K562 (cell line): ENCODE measurements around the gene NOL12. TPM values are rescaled to one million over a fixed set of nuclear protein-coding genes. Genes with fewer than 3 reads are reported as not detected.
A peak's percentile ranks its signal among the peaks of the same experiment; 100 is the strongest.

Source experiments
- ATAC-seq: fragments of 200-7000 bp; cut with Tn5 transposase; 3 replicates; pipeline ENCODE4 v1.9.1; 2020; ENCODE audit warnings: moderate library complexity
- BruUV-seq: library from RNA; stranded (reverse); fragments of 400-500 nt; replicated peaks from 2 replicates; lab custom pipeline; 2021; lab: Mats Ljungman, UMichigan
- CTCF ChIA-PET: fragments of 300-600 bp; formaldehyde crosslinking; extraction: SDS; loops from one replicate; lab custom pipeline; 2021; ENCODE audit warnings: low intra/inter-chr PET ratio; lab: Yijun Ruan, JAX
- POLR2A ChIA-PET: fragments of 300-600, 350-650 bp; sonication (Branson Sonifier 250); formaldehyde crosslinking; extraction: SDS; loops from one replicate; lab custom pipeline; 2021; ENCODE audit warnings: antibody characterized with exemption, inconsistent platforms; lab: Yijun Ruan, JAX
- DNase-seq, 4 experiments: peaks; one replicate each; pipeline versions ENCODE4 v3.0.0 to v3.0.0-alpha.2; 2011 to 2018; ENCODE audit warnings: low spot score in 3 of 4, mixed read lengths in 3 of 4; ENCODE audit errors: extremely low read depth in 1 of 4
- FAIRE-seq: peaks from 2 replicates; lab custom pipeline; 2011; peaks lifted over from hg19 to GRCh38; lab: Jason Lieb, UNC
- H2AFZ ChIP-seq: 2 replicates; pipeline ENCODE4 v1.6.0; 2011; ENCODE audit warnings: low read depth, low read length, control low read depth, inconsistent platforms
- H3K27ac ChIP-seq: fragments of 200-600 bp; 3 replicates; pipeline ENCODE4 v1.8.0; 2011; ENCODE audit warnings: low read depth, mild to moderate bottlenecking, control low read depth, inconsistent platforms, low read length, moderate library complexity, mixed read lengths; ENCODE audit errors: extremely low read depth
- H3K27me3 ChIP-seq, 2 experiments: fragments of 300-600 bp in 1 of 2; 2 replicates in 1 of 2; 3 replicates in 1 of 2; pipeline versions ENCODE4 v1.6.0 to v1.8.0; 2011; ENCODE audit warnings: inconsistent platforms in 2 of 2, low read length in 2 of 2, mild to moderate bottlenecking in 1 of 2, mixed read lengths in 1 of 2, moderate library complexity in 1 of 2; ENCODE audit not compliant: control insufficient read depth in 2 of 2, insufficient read depth in 2 of 2
- H3K36me3 ChIP-seq: fragments of 300-600 bp; 3 replicates; pipeline ENCODE4 v1.8.0; 2011; ENCODE audit warnings: mild to moderate bottlenecking, low read length, inconsistent platforms; ENCODE audit not compliant: control insufficient read depth, insufficient read depth
- H3K4me1 ChIP-seq, 2 experiments: fragments of 200-600 bp in 1 of 2; replicated peaks in 1 of 2; 2 replicates in 1 of 2; 3 replicates in 1 of 2; pipeline versions ENCODE4 v1.5.1 to v1.8.0; 2011; ENCODE audit warnings: inconsistent platforms in 2 of 2, low read length in 2 of 2, mild to moderate bottlenecking in 1 of 2, mixed read lengths in 1 of 2, moderate library complexity in 1 of 2; ENCODE audit not compliant: control insufficient read depth in 2 of 2, insufficient read depth in 2 of 2
- H3K4me2 ChIP-seq: 2 replicates; pipeline ENCODE4 v1.6.1; 2011; ENCODE audit warnings: low read length, control low read depth, inconsistent platforms, mixed read lengths; ENCODE audit not compliant: insufficient read depth
- H3K4me3 ChIP-seq: fragments of 200-600 bp; sonication (generic), shearing (Covaris generic); 2 replicates; pipeline ENCODE4 v1.5.1; 2016; ENCODE audit warnings: control low read depth, inconsistent platforms
- H3K79me2 ChIP-seq: fragments of 200-600 bp; 3 replicates; pipeline ENCODE4 v1.8.0; 2011; ENCODE audit warnings: low read length, inconsistent platforms; ENCODE audit not compliant: control insufficient read depth, insufficient read depth
- H3K9ac ChIP-seq, 2 experiments: 2 replicates each; pipeline versions ENCODE4 v1.6.0 to v1.6.1; 2011; ENCODE audit warnings: low read depth in 2 of 2, low read length in 2 of 2, control low read depth in 1 of 2, inconsistent platforms in 1 of 2, mild to moderate bottlenecking in 1 of 2, mixed read lengths in 1 of 2; ENCODE audit not compliant: insufficient read depth in 1 of 2
- H3K9me1 ChIP-seq: one replicate; pipeline ENCODE4 v1.6.0; 2011; ENCODE audit warnings: inconsistent platforms, mild to moderate bottlenecking, low read length, moderate library complexity; ENCODE audit not compliant: control insufficient read depth, insufficient read depth
- H3K9me3 ChIP-seq: replicated peaks from 2 replicates; pipeline ENCODE4 v1.5.1; 2011; ENCODE audit warnings: low read depth, low read length, inconsistent platforms; ENCODE audit not compliant: control insufficient read depth, insufficient read depth
- H4K20me1 ChIP-seq: replicated peaks from 2 replicates; pipeline ENCODE4 v1.6.1; 2011; ENCODE audit warnings: low read length, inconsistent platforms, mixed read lengths; ENCODE audit not compliant: control insufficient read depth, insufficient read depth
- ADNP ChIP-seq: fragments of 200-800 bp; sonication (Bioruptor generic); IDR thresholded peaks from 2 replicates; pipeline ENCODE4 v1.6.1; 2016; ENCODE audit warnings: missing genetic modification characterization, missing compliant biosample characterization
- ATF1 ChIP-seq, 2 experiments: fragments of 450-650 bp in 1 of 2; IDR thresholded peaks; 2 replicates each; pipeline ENCODE4 v1.6.1; 2016; ENCODE audit warnings: missing compliant biosample characterization in 1 of 2, missing genetic modification characterization in 1 of 2
- COPS2 ChIP-seq: fragments of 450-650 bp; conservative IDR thresholded peaks from 2 replicates; pipeline ENCODE4 v1.6.1; 2016; ENCODE audit warnings: mild to moderate bottlenecking, moderate library complexity
- CREB1 ChIP-seq, 2 experiments: sonication (generic) in 1 of 2; formaldehyde crosslinking in 1 of 2; IDR thresholded peaks; 2 replicates each; pipeline versions ENCODE4 v1.6.1 to v1.8.0; 2012 to 2022; ENCODE audit warnings: inconsistent platforms in 1 of 2, mild to moderate bottlenecking in 1 of 2, missing genetic modification reagents in 1 of 2, moderate library complexity in 1 of 2
- ELF2 ChIP-seq: fragments of 250-450 bp; sonication (Bioruptor Pico); IDR thresholded peaks from 2 replicates; pipeline ENCODE4 v1.5.0; 2021; ENCODE audit warnings: mild to moderate bottlenecking
- ERF ChIP-seq: fragments of 450-650 bp; formaldehyde crosslinking; IDR thresholded peaks from 2 replicates; pipeline ENCODE4 v1.4.0; 2020; ENCODE audit warnings: mild to moderate bottlenecking, mixed read lengths
- FIP1L1 ChIP-seq: fragments of 200-400 bp; formaldehyde crosslinking; IDR thresholded peaks from 2 replicates; pipeline ENCODE4 v1.6.1; 2018; ENCODE audit warnings: mild to moderate bottlenecking, low read depth, low read length; ENCODE audit not compliant: poor library complexity, severe bottlenecking
- GABPB1 ChIP-seq: sonication (generic); formaldehyde crosslinking; IDR thresholded peaks from 2 replicates; pipeline ENCODE4 v1.8.0; 2022; ENCODE audit warnings: mild to moderate bottlenecking, missing genetic modification reagents
- KDM1A ChIP-seq, 2 experiments: fragments of 450-650 bp; IDR thresholded peaks; 2 replicates each; pipeline ENCODE4 v1.6.1; 2016; ENCODE audit warnings: mild to moderate bottlenecking in 2 of 2
- MAZ ChIP-seq, 2 experiments: fragments of 450-650 bp in 1 of 2; sonication (generic) in 1 of 2; formaldehyde crosslinking; IDR thresholded peaks in 1 of 2; conservative IDR thresholded peaks in 1 of 2; 2 replicates each; pipeline versions ENCODE4 v1.4.0 to v1.5.0; 2020; ENCODE audit warnings: mild to moderate bottlenecking in 1 of 2, missing genetic modification reagents in 1 of 2
- PPARD ChIP-seq: fragments of 250-450 bp; sonication (Bioruptor Pico); IDR thresholded peaks from 2 replicates; pipeline ENCODE4 v1.8.0; 2022; ENCODE audit warnings: inconsistent platforms, mild to moderate bottlenecking, moderate library complexity
- TAF9B ChIP-seq: fragments of 450-650 bp; IDR thresholded peaks from 2 replicates; pipeline ENCODE4 v1.6.1; 2018; ENCODE audit warnings: mild to moderate bottlenecking; ENCODE audit not compliant: partially characterized antibody
- U2AF2 ChIP-seq: fragments of 200-400 bp; formaldehyde crosslinking; optimal IDR thresholded peaks from 2 replicates; pipeline ENCODE3; 2017; ENCODE audit warnings: low read depth, mild to moderate bottlenecking, low read length
- ZBTB1 ChIP-seq: sonication (generic); formaldehyde crosslinking; IDR thresholded peaks from 2 replicates; pipeline ENCODE4 v1.8.1; 2023; ENCODE audit warnings: missing genetic modification reagents, low read depth, mild to moderate bottlenecking, borderline replicate concordance
- ZNF134 ChIP-seq: fragments of 250-450 bp; sonication (Bioruptor Pico); conservative IDR thresholded peaks from 2 replicates; pipeline ENCODE4 v1.4.0; 2020
- ZNF140 ChIP-seq: fragments of 250-450 bp; sonication (Bioruptor Pico); IDR thresholded peaks from 2 replicates; pipeline ENCODE4 v1.8.0; 2021; ENCODE audit warnings: moderate library complexity, mild to moderate bottlenecking, inconsistent platforms
- WGBS: fragments of 100-300 bp; shearing (Covaris generic); methylation state at CpG from one replicate; pipeline ENCODE4 v1.1.6; 2016; ENCODE audit warnings: low coverage, mixed read lengths; ENCODE audit not compliant: insufficient coverage; ENCODE audit errors: missing lambda C conversion rate; 5-methylcytosine and 5-hydroxymethylcytosine counted together
- in situ Hi-C: fragments of 300-500 bp; cut with MboI; formaldehyde crosslinking; loops from 4 replicates; pipeline ENCODE4 v1.15.0; 2018; ENCODE audit warnings: inconsistent platforms, mixed read lengths
- intact Hi-C: fragments of 100-400 bp; cut with micrococcal nuclease; formaldehyde crosslinking; loops from 2 replicates; pipeline ENCODE4 v1.14.2; 2022
- polyA plus RNA-seq, 8 experiments: library from polyadenylated mRNA; depleted of rRNA in 4 of 8; stranded (reverse) in 5 of 8; unstranded in 3 of 8; fragments of >200 nt; fragmentation: Nextera tagmentation in 2 of 8; fragmentation: Illumina TruSeq in 1 of 8; extraction: Ambion mirVana in 2 of 8; extraction: Trizol in 1 of 8; gene quantifications; 2 replicates each; pipeline versions ENCODE4 v1.2.1 to v1.2.3, GENCODE V29; 2011 to 2014; ENCODE audit warnings: inconsistent platforms in 1 of 8, missing spikeins in 1 of 8
- total RNA-seq, 7 experiments: library from RNA; depleted of rRNA in 6 of 7; stranded (reverse); fragments of >200 nt in 6 of 7; fragmentation: Illumina TruSeq in 2 of 7; extraction: Trizol in 2 of 7; gene quantifications; 2 replicates each; pipeline versions ENCODE4 v1.2.1 to v1.2.3, GENCODE V29; 2011 to 2021; ENCODE audit warnings: low replicate concordance in 1 of 7
- TF ChIP-seq, protein P1 (sequence below): sonication (generic); formaldehyde crosslinking; IDR thresholded peaks from 2 replicates; pipeline ENCODE4 v1.8.0; 2022; ENCODE audit warnings: mild to moderate bottlenecking, missing genetic modification reagents

NOL12 gene
- total and polyA plus RNA-seq, 9 of the 15 experiments (the other 6 are each of a cell fraction or from before 2014, with no cell fraction given), result 2.8 to 40.9 (median 28.5) TPM

DNA sequence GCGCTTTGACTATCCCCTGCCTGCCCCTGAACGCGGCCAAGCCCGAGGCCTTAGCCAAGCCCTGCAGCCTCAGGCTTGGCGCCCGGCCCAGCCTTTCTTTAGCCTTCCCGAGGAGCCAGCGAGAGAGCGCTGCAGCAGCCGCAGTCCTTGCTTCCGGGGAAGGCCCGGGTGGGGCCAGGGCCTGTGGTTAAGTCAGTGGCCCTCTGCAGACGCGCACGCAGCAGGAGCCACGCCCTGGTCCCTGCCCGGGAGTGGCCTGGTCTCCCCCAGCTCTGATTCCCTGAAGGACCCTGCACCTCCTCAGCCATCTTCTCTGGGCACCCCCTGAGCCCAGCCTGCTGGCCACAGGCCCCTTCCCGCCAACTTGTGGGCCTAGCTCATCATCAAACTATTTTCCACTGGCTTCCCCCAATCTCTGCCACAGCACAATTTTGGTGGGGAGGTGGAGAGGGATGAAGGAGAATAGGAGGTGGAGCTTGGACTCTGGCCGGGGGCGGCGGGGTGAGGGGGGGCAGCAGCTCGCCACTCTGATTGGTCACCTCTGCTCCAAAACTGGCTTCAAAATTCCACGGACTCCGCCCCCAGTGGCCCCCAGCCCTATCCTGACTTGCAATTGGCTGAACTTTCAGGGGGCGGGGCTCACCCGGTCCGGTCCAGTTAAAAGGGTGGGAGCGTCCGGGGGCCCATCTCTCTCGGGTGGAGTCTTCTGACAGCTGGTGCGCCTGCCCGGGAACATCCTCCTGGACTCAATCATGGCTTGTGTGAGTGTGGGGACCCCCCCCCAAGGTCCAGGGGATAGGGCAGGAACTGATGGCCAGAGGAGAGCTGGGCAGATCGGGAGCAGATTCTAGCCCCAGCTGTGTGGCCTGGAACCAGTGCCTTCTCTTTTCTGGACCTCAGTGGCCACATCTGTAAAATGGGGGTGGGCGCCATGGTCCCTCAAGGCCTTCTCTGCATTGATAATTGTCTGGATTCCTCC, 10.9 kb upstream of the NOL12 start, which contains the start of gene LGALS1:
Gene LGALS1, plus strand, starts transcription at position 686 of the 979 bp plus-strand sequence. Its CDS starts 67 bp downstream, at position 753.
- Histone ChIP-seq H3K4me3 (peak within 1 kb of the TSS; percentile 52), H4K20me1 (no peaks in the 10 kb centered on the region), H3K27ac (peak within 1 kb of the TSS; percentile 85), H2AFZ (peak within 1 kb of the TSS; percentile 71), H3K9ac (peak within 1 kb of the TSS; percentile 71 to 87), H3K9me3 (no peaks in the 10 kb centered on the region), H3K79me2 (peaks cover 23% of the 10 kb centered on the region), H3K4me2 (peak within 1 kb of the TSS; percentile 86), H3K36me3 (peaks cover 5% of the 10 kb centered on the region; the same call in 1 of the 3 replicates), H3K4me1 (peaks cover 2 to 57% of the 10 kb centered on the region in 2 experiments; a peak in 3 of 5 replicates), H3K27me3 (no peaks in the 10 kb centered on the region), H3K9me1 (no peaks in the 10 kb centered on the region)
- in situ Hi-C loops, result no loop called here
- BruUV-seq, result no TSS peak
- FAIRE-seq, result peak; percentile 93
- DNase-seq, result peak; percentile 90 to 95 (median 91)
- intact Hi-C loops, result no loop called here
- ChIA-PET CTCF (no interaction called here), POLR2A (interaction anchor here (0.5 to 2.1 kb wide), 15 partner anchors 8 to 163 kb away, joined by 3 to 12 read pairs (median 3); partner anchors contain the start of genes NOL12 and PDXP)
- ATAC-seq, result peak; percentile 93
- 0% methylated on average over 28 of the region's 34 CpGs for WGBS
- TF ChIP-seq GABPB1 (CRISPR knock-in tag), result peak; percentile 58
- no peak for TF ChIP-seq U2AF2
- TF ChIP-seq PPARD, result no peak
- peak; percentile 17; the same call in 1 of the 2 replicates for TF ChIP-seq ELF2 (CRISPR knock-in tag)
- no peak for TF ChIP-seq ZNF140 (CRISPR knock-in tag)
- TF ChIP-seq ZNF134, result no peak
- no peak for TF ChIP-seq TAF9B
- TF ChIP-seq, protein P1, sequence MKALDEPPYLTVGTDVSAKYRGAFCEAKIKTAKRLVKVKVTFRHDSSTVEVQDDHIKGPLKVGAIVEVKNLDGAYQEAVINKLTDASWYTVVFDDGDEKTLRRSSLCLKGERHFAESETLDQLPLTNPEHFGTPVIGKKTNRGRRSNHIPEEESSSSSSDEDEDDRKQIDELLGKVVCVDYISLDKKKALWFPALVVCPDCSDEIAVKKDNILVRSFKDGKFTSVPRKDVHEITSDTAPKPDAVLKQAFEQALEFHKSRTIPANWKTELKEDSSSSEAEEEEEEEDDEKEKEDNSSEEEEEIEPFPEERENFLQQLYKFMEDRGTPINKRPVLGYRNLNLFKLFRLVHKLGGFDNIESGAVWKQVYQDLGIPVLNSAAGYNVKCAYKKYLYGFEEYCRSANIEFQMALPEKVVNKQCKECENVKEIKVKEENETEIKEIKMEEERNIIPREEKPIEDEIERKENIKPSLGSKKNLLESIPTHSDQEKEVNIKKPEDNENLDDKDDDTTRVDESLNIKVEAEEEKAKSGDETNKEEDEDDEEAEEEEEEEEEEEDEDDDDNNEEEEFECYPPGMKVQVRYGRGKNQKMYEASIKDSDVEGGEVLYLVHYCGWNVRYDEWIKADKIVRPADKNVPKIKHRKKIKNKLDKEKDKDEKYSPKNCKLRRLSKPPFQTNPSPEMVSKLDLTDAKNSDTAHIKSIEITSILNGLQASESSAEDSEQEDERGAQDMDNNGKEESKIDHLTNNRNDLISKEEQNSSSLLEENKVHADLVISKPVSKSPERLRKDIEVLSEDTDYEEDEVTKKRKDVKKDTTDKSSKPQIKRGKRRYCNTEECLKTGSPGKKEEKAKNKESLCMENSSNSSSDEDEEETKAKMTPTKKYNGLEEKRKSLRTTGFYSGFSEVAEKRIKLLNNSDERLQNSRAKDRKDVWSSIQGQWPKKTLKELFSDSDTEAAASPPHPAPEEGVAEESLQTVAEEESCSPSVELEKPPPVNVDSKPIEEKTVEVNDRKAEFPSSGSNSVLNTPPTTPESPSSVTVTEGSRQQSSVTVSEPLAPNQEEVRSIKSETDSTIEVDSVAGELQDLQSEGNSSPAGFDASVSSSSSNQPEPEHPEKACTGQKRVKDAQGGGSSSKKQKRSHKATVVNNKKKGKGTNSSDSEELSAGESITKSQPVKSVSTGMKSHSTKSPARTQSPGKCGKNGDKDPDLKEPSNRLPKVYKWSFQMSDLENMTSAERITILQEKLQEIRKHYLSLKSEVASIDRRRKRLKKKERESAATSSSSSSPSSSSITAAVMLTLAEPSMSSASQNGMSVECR (CRISPR knock-in tag), result peak; percentile 68; the same call in 1 of the 2 replicates
- TF ChIP-seq CREB1 (IDR thresholded peaks at IDR 0.05), result no peak
- 0 out of 2 replicates have a peak, but pooled peaks have one; percentile 19 for TF ChIP-seq CREB1 (CRISPR knock-in tag; IDR thresholded peaks at IDR 0.05)
- peak; percentile 84 for TF ChIP-seq ADNP
- TF ChIP-seq FIP1L1, result peak; percentile 27
- peak; percentile 47 to 62; a peak in 2 of 4 replicates for TF ChIP-seq MAZ (CRISPR knock-in tag; conservative IDR thresholded peaks at IDR 0.05 in 1 of 2, IDR thresholded peaks at IDR 0.05 in 1 of 2)
- TF ChIP-seq COPS2, result no peak
- peak; percentile 73 to 86 for TF ChIP-seq KDM1A (IDR thresholded peaks at IDR 0.05)
- TF ChIP-seq ATF1 (CRISPR knock-in tag; IDR thresholded peaks at IDR 0.05), result no peak
- peak; percentile 66 for TF ChIP-seq ATF1 (tag; IDR thresholded peaks at IDR 0.05)
- TF ChIP-seq ERF (CRISPR knock-in tag), result no peak
- TF ChIP-seq ZBTB1, result peak; percentile 36; the same call in 1 of the 2 replicates
